Stimulated activated naive CD8-positive, alpha-beta T cell treated with anti-CD3 and anti-CD28 coated beads, Interleukin-15, Interleukin-2, amounts not matched to agents 100 U/mL and 50 U/mL, for 24 hours (primary cell): Measurements from ENCODE around the gene LRRC37A3.
A peak's percentile ranks its signal among the peaks of the same experiment; 100 is the strongest.
"Not testable (repeated sequence)": the region's sequence is repeated elsewhere in the genome, so short reads cannot be mapped to it uniquely, and the experiment has no call there.

Source experiments
- ATAC-seq: fragments of 150-1000 bp; cut with Tn5 transposase; one replicate; pipeline ENCODE4 v1.10.0; 2021
- DNase-seq: peaks from one replicate; pipeline ENCODE4 v3.0.0; 2021

The LRRC37A3 gene

DNA sequence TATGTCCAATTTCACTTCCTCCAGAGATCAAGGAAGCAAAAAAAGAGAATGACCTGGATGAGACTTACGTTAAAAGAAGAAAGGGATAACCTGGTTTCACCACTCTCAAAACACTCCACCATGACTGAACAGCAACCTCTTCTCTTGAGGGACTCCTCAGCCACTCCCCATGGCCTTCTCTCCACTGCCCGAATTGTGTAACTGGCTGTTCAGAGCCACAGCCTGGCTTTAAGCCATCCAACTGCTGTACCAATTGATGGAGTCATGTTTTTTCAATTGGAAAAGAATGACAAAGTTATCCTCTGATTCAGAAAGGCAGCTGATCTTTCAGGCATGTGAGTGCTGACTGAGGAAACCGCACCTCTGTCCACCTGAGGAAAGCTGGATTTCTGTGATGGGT lies 85.2 kb downstream of the LRRC37A3 start:
- DNase-seq, ATAC-seq: not testable (repeated sequence)

DNA sequence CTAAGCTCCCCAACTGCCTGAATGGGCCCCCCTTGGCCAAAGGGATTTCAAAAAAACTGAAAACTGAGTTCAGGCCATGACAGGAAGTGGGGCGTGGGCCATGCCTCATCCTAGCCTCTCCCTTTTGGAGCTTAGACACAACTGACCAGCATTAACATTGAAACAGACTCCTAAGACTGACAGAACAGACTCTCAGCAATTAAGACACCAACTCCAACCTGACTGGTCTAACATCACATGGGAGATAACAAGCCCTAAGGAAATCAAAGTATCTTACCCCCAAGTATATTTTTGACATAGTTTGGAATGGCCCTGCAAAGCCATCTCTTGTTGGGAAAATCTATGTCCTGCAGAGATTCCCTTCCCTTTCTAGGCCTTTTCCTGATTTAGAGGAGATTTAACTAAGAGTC lies 88.6 kb downstream of the LRRC37A3 start:
- ATAC-seq: not testable (repeated sequence)

DNA sequence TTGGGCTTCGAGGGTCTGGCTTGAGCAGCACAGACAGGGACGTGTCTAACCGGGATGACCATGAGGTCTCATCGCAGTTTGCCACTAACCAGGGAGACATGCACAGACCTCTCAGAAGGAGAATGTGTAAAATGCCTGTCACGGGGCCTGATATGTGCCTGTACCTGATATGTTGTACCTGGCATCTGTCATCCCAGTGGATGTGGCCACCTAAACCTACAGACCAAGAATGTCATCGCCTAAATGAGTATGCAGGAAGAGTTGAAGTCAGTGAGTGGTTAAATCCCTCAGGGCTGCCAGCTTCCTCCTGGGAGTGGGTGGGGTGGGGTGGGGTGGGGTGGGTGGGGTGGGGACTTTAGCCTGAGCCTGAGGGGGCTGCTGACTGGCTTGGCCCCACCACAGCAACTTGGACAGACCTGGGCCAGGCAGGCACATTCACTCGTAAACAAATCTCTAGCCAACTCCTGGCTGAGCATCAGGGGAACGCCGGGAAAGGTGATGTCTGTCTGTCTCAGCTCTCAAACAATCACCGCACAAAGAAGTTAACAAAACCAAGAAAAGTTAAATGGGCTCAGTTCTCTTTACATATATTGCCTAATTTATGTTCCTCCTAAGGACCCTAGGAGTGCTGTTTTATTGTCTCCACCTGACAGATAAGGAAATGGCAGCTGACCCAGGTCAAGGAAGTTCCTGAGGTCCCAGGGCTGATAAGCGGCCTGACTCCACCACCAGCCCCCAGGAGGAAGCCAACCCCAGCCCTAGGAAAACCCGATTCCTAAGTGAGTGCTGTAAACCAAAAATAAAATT lies 89.3 kb downstream of the LRRC37A3 start:
- ATAC-seq, DNase-seq: not testable (repeated sequence)

More for the DNA sequence above, 88.6 kb downstream of the LRRC37A3 start:
- not testable (repeated sequence) for DNase-seq

DNA sequence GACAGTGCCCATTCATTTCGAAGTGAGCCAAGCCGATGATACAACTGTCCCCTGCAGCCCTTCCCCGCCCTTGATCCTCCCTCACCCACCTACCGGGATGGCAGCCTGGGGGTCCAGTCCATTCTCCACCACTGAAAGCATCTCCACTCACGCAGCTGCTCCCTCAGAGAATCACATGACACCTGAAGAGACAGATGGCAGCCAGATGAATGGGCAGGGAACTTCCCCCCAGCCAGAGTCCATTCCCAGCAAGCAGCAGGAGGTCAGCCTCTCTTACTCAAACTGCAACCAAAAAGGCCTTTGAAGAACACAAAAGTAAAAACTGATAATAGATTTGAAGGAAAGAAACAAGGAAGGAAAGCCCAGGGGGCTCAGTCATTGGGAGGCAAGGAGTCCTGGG lies 90.2 kb downstream of the LRRC37A3 start:
- not testable (repeated sequence) for ATAC-seq, DNase-seq

DNA sequence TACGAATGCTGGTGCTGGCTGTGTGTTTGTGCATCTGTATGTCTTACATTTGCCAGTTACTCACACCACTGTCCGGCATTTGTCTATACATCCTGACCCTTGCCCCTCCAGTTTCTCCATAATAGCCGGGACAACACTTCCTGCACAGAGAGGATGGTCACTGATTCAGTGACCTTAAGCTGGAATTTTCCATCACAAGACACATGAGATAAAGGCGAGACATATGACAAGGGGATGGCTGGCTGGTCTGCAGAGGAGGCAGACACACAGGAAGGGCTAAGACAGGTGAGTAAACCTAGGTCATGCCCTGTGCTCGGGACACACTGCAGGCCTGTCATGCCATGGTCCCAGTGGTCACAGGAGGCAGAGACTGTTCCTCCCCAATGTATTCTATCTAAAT lies 100.4 kb downstream of the LRRC37A3 start:
- not testable (repeated sequence) for DNase-seq, ATAC-seq

DNA sequence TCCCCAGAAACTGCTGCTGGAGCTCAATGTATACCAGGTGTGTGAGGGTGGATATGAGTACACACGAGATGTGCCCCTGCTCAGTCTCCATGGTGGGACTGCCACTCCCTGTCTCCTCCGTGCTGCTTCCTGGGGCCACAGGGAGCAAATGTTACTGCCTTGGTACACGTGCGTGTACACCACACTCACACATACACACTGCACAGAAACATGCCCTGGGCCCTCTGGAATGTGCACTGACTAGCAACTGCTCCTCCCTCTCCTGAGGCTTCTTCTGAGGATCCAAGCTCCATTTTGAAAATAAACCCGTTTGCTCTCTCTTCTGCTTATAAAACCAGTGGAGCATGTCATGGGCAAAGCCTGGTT lies 103.5 kb downstream of the LRRC37A3 start:
- DNase-seq, ATAC-seq: not testable (repeated sequence)

DNA sequence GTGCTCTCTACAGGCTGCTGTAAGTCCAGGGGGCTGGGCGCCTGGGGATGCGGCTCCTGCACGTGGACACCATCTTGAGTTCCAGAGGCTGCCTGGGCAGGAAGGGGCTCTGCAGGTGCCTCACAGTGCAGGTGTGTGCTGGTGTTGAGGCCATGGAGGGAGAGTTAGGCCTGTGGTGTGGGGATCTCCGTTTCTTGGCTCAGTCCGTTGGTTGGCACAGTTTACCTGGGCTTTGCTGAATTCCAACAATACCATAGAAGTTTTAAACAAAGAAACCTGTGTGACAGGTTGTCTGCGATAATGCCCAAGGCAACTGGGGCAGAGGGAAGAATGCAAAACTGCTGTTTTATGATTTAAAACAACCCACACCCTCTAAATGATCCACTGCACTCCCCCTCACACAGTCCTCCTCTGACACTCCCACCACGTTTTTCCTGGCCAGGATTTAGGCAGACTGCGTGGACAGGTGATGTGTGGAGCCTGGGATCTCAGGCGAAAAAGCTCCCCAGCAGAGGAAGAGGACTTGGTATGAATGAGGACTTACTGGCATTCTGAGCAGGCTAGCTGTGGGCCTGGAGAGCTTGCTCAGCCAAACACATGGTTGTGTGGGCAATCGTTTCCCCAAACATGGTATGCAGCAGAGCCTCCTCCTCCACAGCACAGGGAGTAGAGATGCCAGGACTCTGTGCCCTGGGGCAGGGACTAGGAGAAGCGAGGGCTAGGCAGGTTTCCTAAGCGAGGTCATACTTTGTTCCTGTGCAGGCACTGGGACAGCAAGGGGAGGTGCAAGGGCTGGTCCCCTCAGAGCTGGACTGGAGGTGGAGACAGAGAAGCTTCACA lies 104.1 kb downstream of the LRRC37A3 start:
- ATAC-seq, DNase-seq: not testable (repeated sequence)

DNA sequence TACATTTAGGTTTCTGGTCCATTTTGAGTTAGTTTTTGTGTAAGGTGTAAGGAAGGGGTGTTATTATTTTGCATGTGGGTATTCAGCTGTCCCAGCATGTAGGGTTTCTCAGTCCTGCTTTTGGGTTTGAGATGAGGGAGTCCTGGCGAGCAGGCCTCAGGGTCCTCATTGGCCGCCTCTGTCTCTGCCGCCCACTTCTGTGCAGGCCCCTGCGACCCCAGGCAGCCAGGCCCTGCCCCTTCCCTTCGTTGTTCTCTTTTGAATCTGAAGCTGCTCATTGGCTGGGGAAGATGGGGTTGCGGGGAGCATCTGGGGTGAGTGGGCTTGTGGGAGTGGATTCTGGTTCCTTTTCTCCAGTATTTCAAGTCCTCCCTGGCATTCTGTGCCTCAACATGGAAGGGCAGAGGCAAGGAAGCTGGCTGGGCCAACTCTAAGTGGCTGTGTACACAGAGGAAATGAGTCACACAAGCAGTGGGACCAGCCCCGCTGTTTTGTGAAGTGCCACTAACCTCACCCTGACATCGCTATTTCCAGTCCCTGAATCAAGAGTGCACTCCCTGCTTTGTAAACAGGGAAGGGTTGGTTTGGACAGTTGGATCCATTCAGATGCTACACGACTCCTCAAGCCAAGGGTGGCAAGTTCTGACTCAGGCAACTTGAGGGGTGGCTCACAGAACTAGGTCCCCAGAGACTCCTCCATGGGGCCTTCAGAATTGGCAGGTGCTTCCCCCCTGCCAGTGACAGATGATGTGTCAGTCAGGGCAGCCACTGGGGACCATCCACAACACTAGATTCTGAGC lies 110.9 kb downstream of the LRRC37A3 start:
- peak; percentile 99 for ATAC-seq
- DNase-seq: peak; percentile 62
